Colonic mucosa (tissue), 4 donors: ENCODE data around the gene F8A1. TPM values are rescaled to one million over a fixed set of nuclear protein-coding genes. Genes with fewer than 3 reads are reported as not detected.
A peak's percentile ranks its signal among the peaks of the same experiment; 100 is the strongest.
"Not testable (repeated sequence)": the region's sequence is repeated elsewhere in the genome, so short reads cannot be mapped to it uniquely, and the experiment has no call there.

ENCODE experiments used
- DNase-seq: peaks from one replicate; pipeline ENCODE4 v3.0.0-alpha.2; 2020
- H3K27ac ChIP-seq: fragments of 200-600 bp; one replicate; pipeline ENCODE4 v1.8.0; 2021
- H3K27me3 ChIP-seq: fragments of 200-600 bp; one replicate; pipeline ENCODE4 v1.8.0; 2021
- H3K36me3 ChIP-seq: fragments of 200-600 bp; one replicate; pipeline ENCODE4 v1.8.0; 2021
- H3K4me1 ChIP-seq: fragments of 200-600 bp; one replicate; pipeline ENCODE4 v1.8.0; 2021; ENCODE audit warnings: mild to moderate bottlenecking
- H3K4me3 ChIP-seq: fragments of 200-600 bp; one replicate; pipeline ENCODE4 v1.8.0; 2021
- H3K9ac ChIP-seq, 2 donors: one replicate each; pipeline ENCODE4 v1.7.0; 2013; ENCODE audit warnings: control low read depth in 2 of 2, low read depth in 2 of 2, low read length in 2 of 2
- H3K9me3 ChIP-seq: fragments of 200-600 bp; one replicate; pipeline ENCODE4 v1.8.0; 2021
- intact Hi-C: fragments of 100-400 bp; cut with DNase I; formaldehyde crosslinking; loops from one replicate; pipeline ENCODE4 v1.14.1; 2022
- microRNA-seq: library from miRNA; unstranded; fragments of <30 nt; microRNA quantifications from one replicate; pipeline ENCODE4, GENCODE V29; 2019
- total RNA-seq, 2 donors: library from RNA; stranded (reverse); fragmentation: NEBNext Ultra II Directional in 1 of 2; extraction: Animal tissue kit (Norgen Biotek cat#: 25700) in 1 of 2; gene quantifications; one replicate each; pipeline ENCODE4 v1.2.1, GENCODE V29; 2021
- TF ChIP-seq, protein P1 (sequence below): fragments of 200-600 bp; IDR thresholded peaks from one replicate; pipeline ENCODE4 v1.8.0; 2022; ENCODE audit warnings: antibody characterized with exemption, mild to moderate bottlenecking
- donor health status: healthy.
- donor health status: DM: no; HTN: no; CAD: no.
- donor health status: DM: no; HTN: no; CAD: no.

F8A1 gene
- total RNA-seq, 2 donors from 2014 or later: 32.8 to 39.2 TPM

DNA sequence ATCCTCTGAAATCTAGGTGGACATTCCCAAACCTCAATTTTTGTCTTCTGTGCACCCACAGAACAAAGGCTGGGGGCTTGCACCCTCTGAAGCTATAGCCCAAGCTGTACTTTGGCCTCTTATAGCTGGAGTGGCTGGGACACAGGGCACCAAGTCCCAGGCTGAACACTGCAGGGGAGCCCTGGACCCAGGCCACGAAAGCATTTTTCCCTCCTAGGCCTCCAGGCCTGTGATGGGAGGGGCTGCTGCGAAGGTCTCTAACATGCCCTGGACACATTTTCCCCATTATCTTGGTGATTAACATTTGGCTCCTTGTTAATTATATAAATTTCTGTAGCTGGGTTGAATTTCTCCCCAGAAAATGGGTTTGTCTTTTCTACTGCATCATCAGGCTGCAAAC, 27.9 kb downstream of the F8A1 start:
- Histone ChIP-seq H3K4me1 (no peaks in the 10 kb centered on the region), H3K4me3 (no peak overlapping the region), H3K9ac (no peak overlapping the region), H3K27ac (no peak overlapping the region), H3K9me3 (no peaks in the 10 kb centered on the region), H3K36me3 (no peaks in the 10 kb centered on the region), H3K27me3 (no peaks in the 10 kb centered on the region)
- intact Hi-C loops: loop anchor here (10.0 kb wide), 1 partner anchor 171 kb away; no protein-coding TSS in a partner anchor
- DNase-seq: no peak
- TF ChIP-seq, protein P1, sequence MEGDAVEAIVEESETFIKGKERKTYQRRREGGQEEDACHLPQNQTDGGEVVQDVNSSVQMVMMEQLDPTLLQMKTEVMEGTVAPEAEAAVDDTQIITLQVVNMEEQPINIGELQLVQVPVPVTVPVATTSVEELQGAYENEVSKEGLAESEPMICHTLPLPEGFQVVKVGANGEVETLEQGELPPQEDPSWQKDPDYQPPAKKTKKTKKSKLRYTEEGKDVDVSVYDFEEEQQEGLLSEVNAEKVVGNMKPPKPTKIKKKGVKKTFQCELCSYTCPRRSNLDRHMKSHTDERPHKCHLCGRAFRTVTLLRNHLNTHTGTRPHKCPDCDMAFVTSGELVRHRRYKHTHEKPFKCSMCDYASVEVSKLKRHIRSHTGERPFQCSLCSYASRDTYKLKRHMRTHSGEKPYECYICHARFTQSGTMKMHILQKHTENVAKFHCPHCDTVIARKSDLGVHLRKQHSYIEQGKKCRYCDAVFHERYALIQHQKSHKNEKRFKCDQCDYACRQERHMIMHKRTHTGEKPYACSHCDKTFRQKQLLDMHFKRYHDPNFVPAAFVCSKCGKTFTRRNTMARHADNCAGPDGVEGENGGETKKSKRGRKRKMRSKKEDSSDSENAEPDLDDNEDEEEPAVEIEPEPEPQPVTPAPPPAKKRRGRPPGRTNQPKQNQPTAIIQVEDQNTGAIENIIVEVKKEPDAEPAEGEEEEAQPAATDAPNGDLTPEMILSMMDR: no peak

DNA sequence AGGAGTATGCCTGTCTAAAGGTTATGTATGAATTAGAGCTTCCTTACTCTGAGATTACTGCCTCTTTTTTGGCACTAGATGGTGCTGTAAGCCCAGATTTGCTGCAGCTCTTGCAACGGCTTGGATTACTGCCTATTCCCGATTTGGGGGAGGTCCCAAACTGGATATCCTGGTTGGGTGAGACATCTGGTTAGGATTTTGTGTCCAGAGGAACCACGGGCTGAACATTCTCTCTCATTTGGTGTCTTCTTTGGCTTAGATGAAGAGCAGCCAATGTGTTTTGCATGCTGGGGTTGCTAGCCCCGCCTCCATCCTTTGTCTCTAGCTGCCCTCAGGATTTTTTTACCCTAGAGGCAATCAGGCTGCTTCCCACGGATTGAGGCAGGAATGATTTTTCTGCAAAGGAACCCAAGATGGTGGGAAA, 31.9 kb downstream of the F8A1 start:
- intact Hi-C loops: loop anchor here (10.0 kb wide), 1 partner anchor 167 kb away; no protein-coding TSS in a partner anchor
- TF ChIP-seq, protein P1: peak; percentile 53
- Histone ChIP-seq H3K9ac (no peak overlapping the region), H3K4me3 (no peak overlapping the region), H3K36me3 (no peaks in the 10 kb centered on the region), H3K27ac (no peak overlapping the region), H3K27me3 (no peaks in the 10 kb centered on the region), H3K9me3 (no peaks in the 10 kb centered on the region), H3K4me1 (no peaks in the 10 kb centered on the region)
- peak; percentile 48 for DNase-seq

DNA sequence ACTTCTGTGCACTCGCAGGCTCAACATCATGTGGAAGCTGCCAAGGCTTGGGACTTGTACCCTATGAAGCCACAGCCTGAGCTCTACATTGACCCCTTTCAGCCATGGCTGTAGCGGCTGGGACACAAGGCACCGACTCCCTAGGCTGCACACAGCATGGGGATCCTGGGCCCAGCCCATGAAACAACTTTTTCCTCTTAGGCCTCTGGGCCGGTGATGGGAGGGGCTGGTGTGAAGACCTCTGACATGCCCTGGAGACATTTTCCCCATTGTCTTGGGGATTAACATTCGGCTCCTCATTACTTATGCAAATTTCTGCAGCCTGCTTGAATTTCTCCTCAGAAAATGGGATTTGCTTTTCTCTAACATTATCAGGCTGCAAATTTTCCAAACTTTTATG, 38.6 kb downstream of the F8A1 start:
- H3K36me3 ChIP-seq, H3K9ac ChIP-seq, intact Hi-C loops, H3K27ac ChIP-seq, H3K9me3 ChIP-seq, H3K4me1 ChIP-seq, H3K4me3 ChIP-seq, H3K27me3 ChIP-seq, DNase-seq: not testable (repeated sequence)

Small RNA genes lying within 50 kb of the gene (microRNA-seq; reads per million reads assigned to microRNA genes)
- not detected for gene MIR1184-1

Other genes with a start within 250 kb of the F8A1 start
- not detected for gene CTAG2, start 232.8 kb upstream of the F8A1 start, total RNA-seq
- 1 to 10 TPM; 1.2 to 1.4 TPM for gene GAB3, start 135.3 kb upstream of the F8A1 start, total RNA-seq
- 10 to 100 TPM; 28.5 to 55.0 TPM for gene DKC1, start 123.5 kb upstream of the F8A1 start, total RNA-seq
- 10 to 100 TPM; 13.0 to 24.3 TPM for gene MPP1, start 80.9 kb upstream of the F8A1 start, total RNA-seq
- gene SMIM9, start 51.7 kb upstream of the F8A1 start, total RNA-seq: not detected
- gene F8, start 136.4 kb downstream of the F8A1 start, total RNA-seq: 1 to 10 TPM; 2.3 to 3.5 TPM
- 10 to 100 TPM; 54.7 to 57.2 TPM for gene FUNDC2, start 140.5 kb downstream of the F8A1 start, total RNA-seq
- gene CMC4, start 184.8 kb downstream of the F8A1 start, total RNA-seq: 1 to 10 TPM; 5.6 to 6.6 TPM
- gene MTCP1, start 184.8 kb downstream of the F8A1 start, total RNA-seq: 10 to 100 TPM; 12.2 to 15.3 TPM
- 10 to 100 TPM; 45.6 to 45.9 TPM for gene BRCC3, start 185.2 kb downstream of the F8A1 start, total RNA-seq